B cell (primary cell): ENCODE measurements around the gene KDM6B. TPM values are rescaled to one million over a fixed set of nuclear protein-coding genes. Genes with fewer than 3 reads are reported as not detected.

ENCODE experiments used
- ATAC-seq: fragments of 200-7000 bp; cut with Tn5 transposase; one replicate; pipeline ENCODE4 v1.10.0; 2021; ENCODE audit warnings: low read depth, mild to moderate bottlenecking, moderate number of reproducible peaks, moderate library complexity
- CTCF ChIA-PET: fragments of 350-600 bp; sonication (Branson Sonifier 250); formaldehyde crosslinking; loops from one replicate; lab custom pipeline; 2021; ENCODE audit warnings: antibody characterized with exemption, inconsistent platforms; lab: Charles Lee
- POLR2A ChIA-PET: fragments of 350-600 bp; sonication (Branson Sonifier 250); formaldehyde crosslinking; loops from one replicate; lab custom pipeline; 2021; ENCODE audit warnings: antibody characterized with exemption; lab: Charles Lee
- DNase-seq: peaks from one replicate; pipeline ENCODE4 v3.0.0; 2013
- H2AFZ ChIP-seq: 2 replicates; pipeline ENCODE4 v1.6.1; 2012; ENCODE audit warnings: mild to moderate bottlenecking, low read depth, low read length; ENCODE audit not compliant: insufficient read depth, poor library complexity, severe bottlenecking
- H3K27ac ChIP-seq, 2 donors: 1 replicate in 1 of 2; 2 replicates in 1 of 2; pipeline ENCODE4 v1.5.1; 2012 to 2013; ENCODE audit warnings: low read length in 2 of 2, mild to moderate bottlenecking in 2 of 2, moderate library complexity in 1 of 2
- H3K27me3 ChIP-seq, 4 experiments: fragments of 200-600 bp in 1 of 4; sonication (generic) in 1 of 4; replicated peaks in 1 of 4; 1 replicate in 2 of 4; 2 replicates in 2 of 4; pipeline versions ENCODE4 v1.6.1 to v1.7.0; 2013 to 2016; ENCODE audit warnings: low read length in 3 of 4, mild to moderate bottlenecking in 2 of 4, mixed read lengths in 1 of 4, moderate library complexity in 1 of 4; ENCODE audit not compliant: insufficient read depth in 4 of 4, control insufficient read depth in 3 of 4; ENCODE audit errors: control extremely low read depth in 1 of 4
- H3K36me3 ChIP-seq, 2 experiments: replicated peaks in 1 of 2; 1 replicate in 1 of 2; 2 replicates in 1 of 2; pipeline versions ENCODE4 v1.6.1 to v1.7.1; 2013; ENCODE audit warnings: low read length in 1 of 2; ENCODE audit not compliant: insufficient read depth in 2 of 2, control insufficient read depth in 1 of 2; ENCODE audit errors: control extremely low read depth in 1 of 2, extremely low read depth in 1 of 2
- H3K4me1 ChIP-seq, 2 donors: fragments of 200-600 bp in 1 of 2; sonication (generic) in 1 of 2; 1 replicate in 1 of 2; 2 replicates in 1 of 2; pipeline versions ENCODE4 v1.5.1 to v1.6.1; 2013 to 2017; ENCODE audit warnings: low read length in 2 of 2; ENCODE audit not compliant: control insufficient read depth in 2 of 2, insufficient read depth in 2 of 2
- H3K4me2 ChIP-seq: replicated peaks from 2 replicates; pipeline ENCODE3; 2012; ENCODE audit warnings: mild to moderate bottlenecking, low read depth, low read length; ENCODE audit not compliant: poor library complexity, severe bottlenecking
- H3K4me3 ChIP-seq, 5 experiments: fragments of 200-600 bp in 1 of 5; sonication (generic) in 1 of 5; 1 replicate in 3 of 5; 2 replicates in 2 of 5; pipeline versions ENCODE4 v1.5.1 to v1.7.0; 2011 to 2016; ENCODE audit warnings: low read length in 4 of 5, mild to moderate bottlenecking in 4 of 5, low read depth in 2 of 5, control low read depth in 1 of 5, moderate library complexity in 1 of 5; ENCODE audit not compliant: insufficient read depth in 1 of 5; ENCODE audit errors: control extremely low read depth in 1 of 5, extremely low read depth in 1 of 5
- H3K79me2 ChIP-seq: fragments of 200-600 bp; sonication (generic); one replicate; pipeline ENCODE4 v1.6.0; 2016; ENCODE audit warnings: low read length; ENCODE audit not compliant: control insufficient read depth, insufficient read depth
- H3K9ac ChIP-seq: fragments of 200-600 bp; sonication (generic); 2 replicates; pipeline ENCODE4 v1.6.1; 2017; ENCODE audit warnings: mild to moderate bottlenecking, low read length, moderate library complexity
- H3K9me3 ChIP-seq, 3 donors: one replicate each; pipeline versions ENCODE4 v1.6.1 to v1.7.1; 2013; ENCODE audit warnings: low read length in 2 of 3; ENCODE audit not compliant: control insufficient read depth in 2 of 3, insufficient read depth in 1 of 3; ENCODE audit errors: control extremely low read depth in 1 of 3
- H4K20me1 ChIP-seq: 2 replicates; pipeline ENCODE4 v1.6.0; 2012; ENCODE audit warnings: mild to moderate bottlenecking, low read length; ENCODE audit not compliant: insufficient read depth, control insufficient read depth, poor library complexity, severe bottlenecking
- H3K27ac Mint-ChIP-seq: one replicate; pipeline ENCODE4 v1.8.0; 2021; ENCODE audit warnings: mixed read lengths
- H3K27me3 Mint-ChIP-seq: one replicate; pipeline ENCODE4 v1.8.0; 2021; ENCODE audit warnings: mixed read lengths
- H3K4me1 Mint-ChIP-seq: one replicate; pipeline ENCODE4 v1.8.0; 2021; ENCODE audit warnings: mixed read lengths
- H3K4me3 Mint-ChIP-seq: one replicate; pipeline ENCODE4 v1.8.0; 2021; ENCODE audit warnings: mixed read lengths
- H3K9me3 Mint-ChIP-seq: one replicate; pipeline ENCODE4 v1.8.0; 2022; ENCODE audit warnings: mixed read lengths; ENCODE audit not compliant: insufficient read depth
- CTCF ChIP-seq: fragments of 200-600 bp; IDR thresholded peaks from one replicate; pipeline ENCODE4 v1.8.0; 2022; ENCODE audit warnings: antibody characterized with exemption, mild to moderate bottlenecking
- EZH2 ChIP-seq: IDR thresholded peaks from 2 replicates; pipeline ENCODE4 v1.6.1; 2012; ENCODE audit warnings: borderline replicate concordance, low read depth, mild to moderate bottlenecking, moderate library complexity, low read length; ENCODE audit not compliant: insufficient read depth, poor library complexity, severe bottlenecking
- WGBS: methylation state at CpG from one replicate; pipeline ENCODE4 v1.1.5; 2013; ENCODE audit warnings: missing lambda C conversion rate; ENCODE audit not compliant: insufficient coverage; 5-methylcytosine and 5-hydroxymethylcytosine counted together
- intact Hi-C: fragments of 100-400 bp; cut with micrococcal nuclease; formaldehyde crosslinking; loops from one replicate; pipeline ENCODE4 v1.10.0; 2022
- polyA plus RNA-seq: library from polyadenylated mRNA; depleted of rRNA; stranded (reverse); fragments of >200 nt; gene quantifications from 2 replicates; pipeline ENCODE4 v1.2.3, GENCODE V29; 2012
- total RNA-seq, 2 donors: library from RNA; stranded (reverse); fragments of 120-200 nt in 1 of 2; gene quantifications; 1 replicate in 1 of 2; 2 replicates in 1 of 2; pipeline versions ENCODE4 v1.2.3 to v1.2.4, GENCODE V29; 2013 to 2022

Gene KDM6B
- total and polyA plus RNA-seq, 2 donors (not counting 1 experiment from before 2014, with no cell fraction given): 18.6 to 110 TPM

GRCh38 chr17:7838090-7839075 is 4.4 kb downstream of the KDM6B start:
- no peak overlapping the region for H2AFZ ChIP-seq
- peaks cover 30% of the 10 kb centered on the region for H4K20me1 ChIP-seq
- H3K4me2 ChIP-seq: peak overlapping the region; percentile 99
- 32% methylated on average over 8 of the region's 12 CpGs for WGBS
- peak overlapping the region in 2 of 5 experiments; percentile 16 for H3K4me3 ChIP-seq
- TF ChIP-seq CTCF (no peak), EZH2 (no peak)
- CTCF ChIA-PET: interaction anchor here (0.5 to 5.3 kb wide), 15 partner anchors 11 to 572 kb away, joined by 3 to 53 read pairs (median 4); partner anchors contain the start of genes CNTROB, CYB5D1, NAA38 and RNF227
- Mint-ChIP-seq H3K27me3 (peaks cover 3% of the 10 kb centered on the region), H3K4me1 (peaks cover 63% of the 10 kb centered on the region), H3K4me3 (peak overlapping the region; percentile 99), H3K9me3 (no peaks in the 10 kb centered on the region), H3K27ac (peak overlapping the region; percentile 70)
- H3K9me3 ChIP-seq: peaks cover 0 to 4% (median 0%) of the 10 kb centered on the region in 3 donors
- H3K27me3 ChIP-seq: no peaks in the 10 kb centered on the region
- H3K4me1 ChIP-seq: peaks cover 45 to 76% of the 10 kb centered on the region in 2 donors
- POLR2A ChIA-PET: interaction anchor here (1.4 kb wide), 1 partner anchor 19 kb away, joined by 5 read pairs; the partner anchor contains the start of genes CYB5D1 and NAA38
- DNase-seq (peak; percentile 62), ATAC-seq (no peak)
- peaks cover 24% of the 10 kb centered on the region for H3K79me2 ChIP-seq
- H3K27ac ChIP-seq: peak overlapping the region; percentile 11 to 100
- H3K9ac ChIP-seq: no peak overlapping the region
- H3K36me3 ChIP-seq: no peaks in the 10 kb centered on the region
- intact Hi-C loops: loop anchor here (10.0 kb wide), 2 partner anchors 824 to 1184 kb away; partner anchors contain the start of genes C17orf100, MED31 and RNASEK
